HL-60 (cell line): ENCODE data around the gene UGGT2.
"Not testable (repeated sequence)": the region's sequence is repeated elsewhere in the genome, so short reads cannot be mapped to it uniquely, and the experiment has no call there.

Source experiments
- DNase-seq, 2 experiments: peaks; one replicate each; pipeline ENCODE4 v3.0.0-alpha.2; 2010 to 2020; ENCODE audit warnings: low read depth in 1 of 2, low spot score in 1 of 2
- H3K27ac ChIP-seq: fragments of 250-450 bp; sonication (Bioruptor Pico); replicated peaks from 2 replicates; pipeline ENCODE4 v1.5.1; 2020; ENCODE audit warnings: mild to moderate bottlenecking, moderate library complexity
- H3K27me3 ChIP-seq: fragments of 250-450 bp; sonication (Bioruptor Pico); 2 replicates; pipeline ENCODE4 v1.5.1; 2021; ENCODE audit warnings: mild to moderate bottlenecking, moderate library complexity; ENCODE audit not compliant: insufficient read depth, poor library complexity, severe bottlenecking
- H3K4me3 ChIP-seq: replicated peaks from 2 replicates; pipeline ENCODE4 v1.5.1; 2011; ENCODE audit warnings: mild to moderate bottlenecking, control low read depth, low read length; ENCODE audit not compliant: insufficient read depth
- CTCF ChIP-seq: IDR thresholded peaks from one replicate; pipeline ENCODE4 v1.5.1; 2011; ENCODE audit warnings: low read length, control low read depth, inconsistent platforms; ENCODE audit not compliant: insufficient read depth
- GABPA ChIP-seq: IDR thresholded peaks from 2 replicates; pipeline ENCODE4 v1.6.1; 2012; ENCODE audit warnings: low read depth
- POLR2AphosphoS5 ChIP-seq: IDR thresholded peaks from 2 replicates; pipeline ENCODE4 v1.6.1; 2012; ENCODE audit warnings: low read depth
- SPI1 ChIP-seq: IDR thresholded peaks from 2 replicates; pipeline ENCODE4 v1.6.1; 2012; ENCODE audit warnings: low read depth, mild to moderate bottlenecking, borderline replicate concordance
- TF ChIP-seq, protein P1 (sequence below): IDR thresholded peaks from 2 replicates; pipeline ENCODE4 v1.6.1; 2012; ENCODE audit warnings: low read depth; ENCODE audit not compliant: insufficient replicate concordance

The UGGT2 gene

GRCh38 chr13:95779522-95779921, 273.7 kb downstream of the UGGT2 start:
- no peak overlapping the region for H3K27ac ChIP-seq
- no peak for TF ChIP-seq POLR2AphosphoS5
- no peak for TF ChIP-seq GABPA
- TF ChIP-seq, protein P1, sequence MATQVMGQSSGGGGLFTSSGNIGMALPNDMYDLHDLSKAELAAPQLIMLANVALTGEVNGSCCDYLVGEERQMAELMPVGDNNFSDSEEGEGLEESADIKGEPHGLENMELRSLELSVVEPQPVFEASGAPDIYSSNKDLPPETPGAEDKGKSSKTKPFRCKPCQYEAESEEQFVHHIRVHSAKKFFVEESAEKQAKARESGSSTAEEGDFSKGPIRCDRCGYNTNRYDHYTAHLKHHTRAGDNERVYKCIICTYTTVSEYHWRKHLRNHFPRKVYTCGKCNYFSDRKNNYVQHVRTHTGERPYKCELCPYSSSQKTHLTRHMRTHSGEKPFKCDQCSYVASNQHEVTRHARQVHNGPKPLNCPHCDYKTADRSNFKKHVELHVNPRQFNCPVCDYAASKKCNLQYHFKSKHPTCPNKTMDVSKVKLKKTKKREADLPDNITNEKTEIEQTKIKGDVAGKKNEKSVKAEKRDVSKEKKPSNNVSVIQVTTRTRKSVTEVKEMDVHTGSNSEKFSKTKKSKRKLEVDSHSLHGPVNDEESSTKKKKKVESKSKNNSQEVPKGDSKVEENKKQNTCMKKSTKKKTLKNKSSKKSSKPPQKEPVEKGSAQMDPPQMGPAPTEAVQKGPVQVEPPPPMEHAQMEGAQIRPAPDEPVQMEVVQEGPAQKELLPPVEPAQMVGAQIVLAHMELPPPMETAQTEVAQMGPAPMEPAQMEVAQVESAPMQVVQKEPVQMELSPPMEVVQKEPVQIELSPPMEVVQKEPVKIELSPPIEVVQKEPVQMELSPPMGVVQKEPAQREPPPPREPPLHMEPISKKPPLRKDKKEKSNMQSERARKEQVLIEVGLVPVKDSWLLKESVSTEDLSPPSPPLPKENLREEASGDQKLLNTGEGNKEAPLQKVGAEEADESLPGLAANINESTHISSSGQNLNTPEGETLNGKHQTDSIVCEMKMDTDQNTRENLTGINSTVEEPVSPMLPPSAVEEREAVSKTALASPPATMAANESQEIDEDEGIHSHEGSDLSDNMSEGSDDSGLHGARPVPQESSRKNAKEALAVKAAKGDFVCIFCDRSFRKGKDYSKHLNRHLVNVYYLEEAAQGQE = no peak
- no peak for TF ChIP-seq CTCF
- TF ChIP-seq SPI1 = no peak
- H3K4me3 ChIP-seq = no peak overlapping the region
- DNase-seq = no peak
- H3K27me3 ChIP-seq = no peaks in the 10 kb centered on the region

- TF ChIP-seq POLR2AphosphoS5 (no peak), SPI1 (no peak), CTCF (no peak), GABPA (no peak)
- TF ChIP-seq, protein P1 = no peak
- Histone ChIP-seq H3K4me3 (no peak overlapping the region), H3K27ac (no peak overlapping the region), H3K27me3 (no peaks in the 10 kb centered on the region)
- no peak for DNase-seq
Measured at GRCh38 chr13:95771905-95772304, 281.3 kb downstream of the UGGT2 start.

DNA sequence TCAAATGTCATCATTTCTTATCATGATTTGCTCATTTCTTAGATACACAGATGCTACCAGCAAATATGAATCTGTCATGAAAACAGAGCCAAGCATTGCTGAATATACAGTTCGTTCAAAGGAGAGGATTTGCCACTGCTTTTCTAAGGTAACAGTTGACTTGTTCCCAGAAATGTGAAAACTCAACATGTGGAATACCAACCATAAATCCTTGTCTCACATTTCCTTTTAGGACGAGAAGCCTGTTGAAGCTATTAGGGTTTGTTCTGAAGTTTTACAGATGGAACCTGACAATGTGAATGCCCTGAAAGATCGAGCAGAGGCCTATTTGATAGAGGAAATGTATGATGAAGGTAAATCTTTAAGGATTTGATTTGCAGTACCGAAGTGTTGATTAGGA, 289.6 kb downstream of the UGGT2 start:
- H3K4me3 ChIP-seq = no peak overlapping the region
- no peaks in the 10 kb centered on the region for H3K27me3 ChIP-seq
- H3K27ac ChIP-seq = no peak overlapping the region
- TF ChIP-seq CTCF = no peak
- no peak for TF ChIP-seq POLR2AphosphoS5
- TF ChIP-seq GABPA = no peak
- TF ChIP-seq, protein P1 = no peak
- TF ChIP-seq SPI1 = no peak
- no peak for DNase-seq

- not testable (repeated sequence) for H3K27ac ChIP-seq, H3K4me3 ChIP-seq, DNase-seq, H3K27me3 ChIP-seq
Measured at GRCh38 chr13:95762626-95763025, 290.6 kb downstream of the UGGT2 start.
